Gastrocnemius medialis (tissue), 4 donors: Measurements from ENCODE around the gene BCR. TPM values are rescaled to one million over a fixed set of nuclear protein-coding genes. Genes with fewer than 3 reads are reported as not detected.

ENCODE experiments used
- ATAC-seq, 2 donors: fragments of 150-250 bp; one replicate each; pipeline ENCODE4 v1.9.1; 2016
- DNase-seq, 2 donors: peaks; one replicate each; pipeline ENCODE4 v3.0.0-alpha.2; 2019
- H3K27ac ChIP-seq, 4 donors: fragments of 200-600 bp; sonication (generic); 1 replicate in 1 of 4; 2 replicates in 3 of 4; pipeline ENCODE4 v1.5.1; 2016 to 2018; ENCODE audit warnings: mild to moderate bottlenecking in 2 of 4, moderate library complexity in 1 of 4
- H3K27me3 ChIP-seq, 3 donors: fragments of 200-600 bp; sonication (generic) in 2 of 3; 1 replicate in 1 of 3; 2 replicates in 2 of 3; pipeline versions ENCODE4 v1.5.1 to v1.6.0; 2016 to 2019; ENCODE audit warnings: mild to moderate bottlenecking in 1 of 3, moderate library complexity in 1 of 3
- H3K36me3 ChIP-seq, 2 donors: fragments of 200-600 bp; sonication (generic) in 1 of 2; one replicate each; pipeline ENCODE4 v1.5.1; 2017 to 2018
- H3K4me1 ChIP-seq, 2 donors: fragments of 200-600 bp; sonication (generic) in 1 of 2; one replicate each; pipeline ENCODE4 v1.5.1; 2016 to 2017; ENCODE audit warnings: mild to moderate bottlenecking in 2 of 2
- H3K4me3 ChIP-seq, 4 donors: fragments of 200-600 bp; sonication (generic) in 3 of 4; 1 replicate in 1 of 4; 2 replicates in 3 of 4; pipeline ENCODE4 v1.5.1; 2016 to 2019; ENCODE audit warnings: mild to moderate bottlenecking in 2 of 4
- H3K9me3 ChIP-seq, 3 donors: fragments of 200-600 bp; sonication (generic) in 2 of 3; 1 replicate in 1 of 3; 2 replicates in 2 of 3; pipeline ENCODE4 v1.5.1; 2016 to 2019
- POLR2A ChIP-seq, 2 donors: fragments of 450-650 bp; IDR thresholded peaks; one replicate each; pipeline ENCODE4 v1.6.1; 2017; ENCODE audit warnings: antibody characterized with exemption in 2 of 2, mild to moderate bottlenecking in 2 of 2, moderate library complexity in 2 of 2
- in situ Hi-C, 4 donors: fragments of 200-750 bp; cut with MboI; loops; one replicate each; pipeline versions ENCODE4 v1.15.0 to v1.8.0; 2017; ENCODE audit warnings: low sequenced_read_pairs in 4 of 4
- intact Hi-C: fragments of 100-400 bp; cut with DNase I; formaldehyde crosslinking; loops from one replicate; pipeline ENCODE4 v1.15.1; 2023; ENCODE audit warnings: low total_unique reads
- total RNA-seq, 4 donors: library from RNA; depleted of rRNA; stranded (reverse); fragments of >200 nt; gene quantifications; one replicate each; pipeline versions ENCODE4 v1.1.0 to v1.2.3, GENCODE V29; 2016
- TF ChIP-seq, protein P1 (sequence below), 5 experiments: fragments of 450-650 bp in 3 of 5; fragments of 200-600 bp in 2 of 5; sonication (generic) in 2 of 5; IDR thresholded peaks in 4 of 5; conservative IDR thresholded peaks in 1 of 5; 1 replicate in 4 of 5; 2 replicates in 1 of 5; pipeline ENCODE4 v1.5.1; 2016 to 2019; ENCODE audit warnings: antibody characterized with exemption in 5 of 5, mild to moderate bottlenecking in 3 of 5, moderate library complexity in 3 of 5

Gene BCR
- total RNA-seq, 4 donors from 2014 or later, result 10.3 to 13.0 (median 12.4) TPM

DNA sequence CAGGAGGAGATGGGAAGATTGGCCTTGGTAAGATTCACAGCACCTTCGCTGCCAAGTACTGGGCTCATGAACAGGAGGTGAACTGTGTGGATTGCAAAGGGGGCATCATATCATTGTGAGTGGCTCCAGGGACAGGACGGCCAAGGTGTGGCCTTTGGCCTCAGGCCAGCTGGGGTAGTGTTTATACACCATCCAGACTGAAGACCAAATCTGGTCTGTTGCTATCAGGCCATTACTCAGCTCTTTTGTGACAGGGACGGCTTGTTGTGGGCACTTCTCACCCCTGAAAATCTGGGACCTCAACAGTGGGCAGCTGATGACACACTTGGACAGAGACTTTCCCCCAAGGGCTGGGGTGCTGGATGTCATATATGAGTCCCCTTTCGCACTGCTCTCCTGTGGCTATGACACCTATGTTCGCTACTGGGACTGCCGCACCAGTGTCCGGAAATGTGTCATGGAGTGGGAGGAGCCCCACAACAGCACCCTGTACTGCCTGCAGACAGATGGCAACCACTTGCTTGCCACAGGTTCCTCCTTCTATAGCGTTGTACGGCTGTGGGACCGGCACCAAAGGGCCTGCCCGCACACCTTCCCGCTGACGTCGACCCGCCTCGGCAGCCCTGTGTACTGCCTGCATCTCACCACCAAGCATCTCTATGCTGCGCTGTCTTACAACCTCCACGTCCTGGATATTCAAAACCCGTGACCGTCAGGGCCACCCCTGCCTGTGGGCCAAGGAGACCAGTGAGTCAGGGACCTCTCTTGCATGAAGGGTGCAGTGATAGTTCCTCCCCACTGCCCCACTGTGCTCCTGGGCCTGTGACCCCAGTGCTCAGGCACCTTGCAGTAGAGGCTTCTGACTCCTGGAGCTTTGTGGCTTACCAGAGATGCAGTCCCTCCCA lies 83.6 kb downstream of the BCR start:
- no peak for DNase-seq
- TF ChIP-seq, protein P1, sequence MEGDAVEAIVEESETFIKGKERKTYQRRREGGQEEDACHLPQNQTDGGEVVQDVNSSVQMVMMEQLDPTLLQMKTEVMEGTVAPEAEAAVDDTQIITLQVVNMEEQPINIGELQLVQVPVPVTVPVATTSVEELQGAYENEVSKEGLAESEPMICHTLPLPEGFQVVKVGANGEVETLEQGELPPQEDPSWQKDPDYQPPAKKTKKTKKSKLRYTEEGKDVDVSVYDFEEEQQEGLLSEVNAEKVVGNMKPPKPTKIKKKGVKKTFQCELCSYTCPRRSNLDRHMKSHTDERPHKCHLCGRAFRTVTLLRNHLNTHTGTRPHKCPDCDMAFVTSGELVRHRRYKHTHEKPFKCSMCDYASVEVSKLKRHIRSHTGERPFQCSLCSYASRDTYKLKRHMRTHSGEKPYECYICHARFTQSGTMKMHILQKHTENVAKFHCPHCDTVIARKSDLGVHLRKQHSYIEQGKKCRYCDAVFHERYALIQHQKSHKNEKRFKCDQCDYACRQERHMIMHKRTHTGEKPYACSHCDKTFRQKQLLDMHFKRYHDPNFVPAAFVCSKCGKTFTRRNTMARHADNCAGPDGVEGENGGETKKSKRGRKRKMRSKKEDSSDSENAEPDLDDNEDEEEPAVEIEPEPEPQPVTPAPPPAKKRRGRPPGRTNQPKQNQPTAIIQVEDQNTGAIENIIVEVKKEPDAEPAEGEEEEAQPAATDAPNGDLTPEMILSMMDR (IDR thresholded peaks at IDR 0.05 in 4 of 5, conservative IDR thresholded peaks at IDR 0.05 in 1 of 5), result no peak
- no peaks in the 10 kb centered on the region for H3K4me1 ChIP-seq
- no peak for ATAC-seq
- H3K4me3 ChIP-seq, result no peak overlapping the region
- in situ Hi-C loops, result no loop called here
- no peaks in the 10 kb centered on the region for H3K27me3 ChIP-seq
- H3K9me3 ChIP-seq, result no peaks in the 10 kb centered on the region
- peaks cover 0 to 3% of the 10 kb centered on the region in 2 donors for H3K36me3 ChIP-seq
- intact Hi-C loops, result no loop called here
- no peak overlapping the region for H3K27ac ChIP-seq

DNA sequence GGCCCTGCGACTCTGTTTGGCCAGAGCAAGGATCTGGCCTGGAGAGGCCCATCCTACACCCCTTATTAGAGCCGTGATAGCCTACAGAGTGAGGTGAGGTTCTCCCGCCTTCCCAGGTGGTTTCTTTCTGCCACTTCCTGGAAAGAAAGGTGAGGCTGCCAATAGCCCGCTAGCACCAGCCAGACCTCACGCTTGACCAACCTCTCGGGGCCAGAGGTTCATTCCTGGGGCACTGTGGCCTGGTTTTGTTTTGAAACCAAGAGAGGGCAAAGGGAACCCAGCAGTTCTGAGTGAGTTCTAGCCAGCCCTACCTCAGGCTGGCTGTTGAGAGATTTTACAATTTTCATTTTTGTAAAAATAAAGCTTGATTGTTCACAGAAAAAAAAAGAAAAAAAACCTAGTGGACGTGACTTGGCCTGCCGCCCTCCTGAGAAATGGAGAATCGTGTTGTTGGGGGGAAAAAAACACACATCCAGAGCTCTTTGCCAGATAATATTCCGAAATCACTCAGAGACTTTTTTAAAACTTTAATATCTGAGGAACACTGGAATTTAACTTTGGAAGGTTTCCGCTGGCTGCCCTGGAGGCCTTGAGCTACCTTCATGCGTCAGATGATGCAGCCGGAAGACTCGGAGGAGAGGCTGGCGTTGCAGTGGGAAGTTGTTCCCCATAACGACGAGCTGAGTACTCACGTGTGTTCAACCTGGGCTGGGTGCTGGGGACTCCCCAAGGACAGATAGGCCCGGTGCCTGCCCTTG lies 84.5 kb downstream of the BCR start:
- in situ Hi-C loops, result no loop called here
- H3K4me1 ChIP-seq, result no peaks in the 10 kb centered on the region
- no peak for ATAC-seq
- H3K4me3 ChIP-seq, result no peak overlapping the region
- H3K36me3 ChIP-seq, result peaks cover 0 to 3% of the 10 kb centered on the region in 2 donors
- intact Hi-C loops, result no loop called here
- no peaks in the 10 kb centered on the region for H3K27me3 ChIP-seq
- no peak for DNase-seq
- H3K9me3 ChIP-seq, result no peaks in the 10 kb centered on the region
- TF ChIP-seq, protein P1 (IDR thresholded peaks at IDR 0.05 in 4 of 5, conservative IDR thresholded peaks at IDR 0.05 in 1 of 5), result no peak
- no peak for TF ChIP-seq POLR2A (IDR thresholded peaks at IDR 0.05)
- H3K27ac ChIP-seq, result no peak overlapping the region

DNA sequence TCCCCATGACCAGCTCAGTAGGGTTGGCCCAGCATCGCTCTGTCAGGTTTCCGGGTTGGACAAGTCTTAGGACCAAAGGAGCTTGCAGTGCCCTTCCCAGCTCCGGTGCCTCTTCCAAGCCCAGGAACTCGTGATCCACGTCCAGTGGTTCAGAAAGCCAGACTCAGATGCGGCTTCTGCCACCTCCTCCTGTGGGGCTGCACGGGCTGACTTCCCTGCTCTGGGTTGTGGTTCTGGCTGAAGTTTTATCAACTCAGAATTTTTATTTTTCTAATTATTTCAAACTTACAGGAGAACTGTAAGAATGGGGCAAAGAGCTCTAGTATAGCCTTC lies 85.0 kb downstream of the BCR start:
- no peak overlapping the region for H3K4me3 ChIP-seq
- no peaks in the 10 kb centered on the region for H3K9me3 ChIP-seq
- DNase-seq, result no peak
- H3K4me1 ChIP-seq, result no peaks in the 10 kb centered on the region
- H3K27me3 ChIP-seq, result no peaks in the 10 kb centered on the region
- in situ Hi-C loops (no loop called here), intact Hi-C loops (no loop called here)
- ATAC-seq, result no peak
- H3K27ac ChIP-seq, result no peak overlapping the region
- TF ChIP-seq POLR2A (IDR thresholded peaks at IDR 0.05), result no peak
- TF ChIP-seq, protein P1 (IDR thresholded peaks at IDR 0.05 in 4 of 5, conservative IDR thresholded peaks at IDR 0.05 in 1 of 5), result no peak
- peaks cover 0 to 3% of the 10 kb centered on the region in 2 donors for H3K36me3 ChIP-seq

DNA sequence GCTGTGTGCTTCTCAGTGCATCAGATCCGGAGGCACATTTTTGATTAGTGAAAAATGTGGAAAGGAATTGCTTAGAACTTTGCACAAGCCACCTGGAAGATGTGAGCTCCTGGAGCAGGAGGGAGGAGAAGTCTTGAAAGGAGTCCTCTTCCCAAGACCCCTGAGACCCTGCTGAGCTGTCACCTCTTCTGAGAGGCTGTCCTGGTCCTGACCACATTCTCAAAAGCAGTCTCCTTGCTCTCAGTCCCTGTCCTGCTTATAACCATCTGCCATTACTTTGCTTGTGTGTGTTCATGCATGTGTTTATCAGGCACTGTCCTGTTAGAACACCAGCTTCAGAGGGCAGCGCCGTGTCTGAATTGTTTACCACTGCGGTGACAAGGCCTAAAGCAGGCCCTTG lies 86.5 kb downstream of the BCR start:
- ATAC-seq, result no peak
- no peaks in the 10 kb centered on the region for H3K4me1 ChIP-seq
- H3K4me3 ChIP-seq, result no peak overlapping the region
- no peaks in the 10 kb centered on the region for H3K27me3 ChIP-seq
- in situ Hi-C loops, result no loop called here
- H3K9me3 ChIP-seq, result no peaks in the 10 kb centered on the region
- intact Hi-C loops, result no loop called here
- no peak overlapping the region for H3K27ac ChIP-seq
- DNase-seq, result no peak
- H3K36me3 ChIP-seq, result peaks cover 0 to 1% of the 10 kb centered on the region in 2 donors
- TF ChIP-seq POLR2A (IDR thresholded peaks at IDR 0.05), result no peak
- TF ChIP-seq, protein P1 (IDR thresholded peaks at IDR 0.05 in 4 of 5, conservative IDR thresholded peaks at IDR 0.05 in 1 of 5), result no peak
